Prostate gland (tissue), 1 donor: ENCODE data around the gene CAMK2B.

ENCODE experiments used
- POLR2A ChIP-seq: fragments of 450-650 bp; IDR thresholded peaks from one replicate; pipeline ENCODE4 v1.6.1; 2016; ENCODE audit warnings: antibody characterized with exemption, mild to moderate bottlenecking
- POLR2AphosphoS5 ChIP-seq: sonication (generic); formaldehyde crosslinking; IDR thresholded peaks from one replicate; pipeline ENCODE4 v1.6.1; 2017; ENCODE audit warnings: antibody characterized with exemption

- TF ChIP-seq POLR2AphosphoS5 (no peak), POLR2A (no peak)
Observed at GRCh38 chr7:44176486-44176885, 148.9 kb downstream of the CAMK2B start.
